Astrocyte (in vitro differentiated cells and primary cell): Measurements from ENCODE around the gene NIPSNAP2. TPM values are rescaled to one million over a fixed set of nuclear protein-coding genes. Genes with fewer than 3 reads are reported as not detected.
A peak's percentile ranks its signal among the peaks of the same experiment; 100 is the strongest.

Experiments
- DNase-seq: peaks from one replicate; pipeline ENCODE4 v3.0.0-alpha.2; 2010; ENCODE audit warnings: low read depth
- FAIRE-seq: peaks from 2 replicates; lab custom pipeline; 2011; peaks lifted over from hg19 to GRCh38; lab: Jason Lieb, UNC
- H2AFZ ChIP-seq: 2 replicates; pipeline ENCODE4 v1.6.0; 2012; ENCODE audit warnings: low read depth, low read length, inconsistent platforms
- H3K27ac ChIP-seq: 2 replicates; pipeline ENCODE4 v1.5.1; 2011; ENCODE audit warnings: low read depth, low read length, inconsistent platforms
- H3K27me3 ChIP-seq: 2 replicates; pipeline ENCODE4 v1.6.0; 2011; ENCODE audit warnings: low read length, inconsistent platforms; ENCODE audit not compliant: insufficient read depth
- H3K36me3 ChIP-seq: 2 replicates; pipeline ENCODE4 v1.5.1; 2011; ENCODE audit warnings: low read length, inconsistent platforms; ENCODE audit not compliant: insufficient read depth
- H3K4me1 ChIP-seq: 2 replicates; pipeline ENCODE4 v1.5.1; 2011; ENCODE audit warnings: low read length, inconsistent platforms; ENCODE audit not compliant: insufficient read depth
- H3K4me2 ChIP-seq: 2 replicates; pipeline ENCODE4 v1.6.0; 2012; ENCODE audit warnings: low read length, inconsistent platforms
- H3K4me3 ChIP-seq: 2 replicates; pipeline ENCODE4 v1.5.1; 2011; ENCODE audit warnings: low read depth, mild to moderate bottlenecking, low read length, inconsistent platforms; ENCODE audit not compliant: insufficient read depth
- H3K79me2 ChIP-seq: 2 replicates; pipeline ENCODE4 v1.6.0; 2012; ENCODE audit warnings: mild to moderate bottlenecking, low read length, inconsistent platforms; ENCODE audit not compliant: insufficient read depth
- H3K9ac ChIP-seq: 2 replicates; pipeline ENCODE4 v1.6.0; 2012; ENCODE audit warnings: mild to moderate bottlenecking, low read length, inconsistent platforms
- H3K9me3 ChIP-seq: 2 replicates; pipeline ENCODE4 v1.5.1; 2012; ENCODE audit warnings: low read depth, mild to moderate bottlenecking, low read length, inconsistent platforms; ENCODE audit not compliant: insufficient read depth
- H4K20me1 ChIP-seq: 2 replicates; pipeline ENCODE4 v1.6.0; 2012; ENCODE audit warnings: low read length, inconsistent platforms; ENCODE audit not compliant: insufficient read depth
- H3K27ac Mint-ChIP-seq: one replicate; pipeline ENCODE4 v1.8.0; 2021; ENCODE audit warnings: mild to moderate bottlenecking, mixed read lengths; ENCODE audit not compliant: unreplicated experiment
- H3K27me3 Mint-ChIP-seq: one replicate; pipeline ENCODE4 v1.8.0; 2021; ENCODE audit warnings: low read depth, mixed read lengths; ENCODE audit not compliant: unreplicated experiment
- H3K36me3 Mint-ChIP-seq: one replicate; pipeline ENCODE4 v1.8.0; 2021; ENCODE audit warnings: low read depth, mixed read lengths; ENCODE audit not compliant: unreplicated experiment
- H3K4me1 Mint-ChIP-seq: one replicate; pipeline ENCODE4 v1.8.0; 2021; ENCODE audit warnings: low read depth, mixed read lengths; ENCODE audit not compliant: unreplicated experiment
- H3K4me3 Mint-ChIP-seq: one replicate; pipeline ENCODE4 v1.8.0; 2021; ENCODE audit warnings: mild to moderate bottlenecking, moderate library complexity, mixed read lengths; ENCODE audit not compliant: unreplicated experiment
- H3K9me3 Mint-ChIP-seq: one replicate; pipeline ENCODE4 v1.8.0; 2021; ENCODE audit warnings: mild to moderate bottlenecking, mixed read lengths; ENCODE audit not compliant: unreplicated experiment
- CTCF ChIP-seq: IDR thresholded peaks from 2 replicates; pipeline ENCODE4 v1.5.1; 2011; ENCODE audit warnings: low read depth, mild to moderate bottlenecking, inconsistent platforms, low read length, moderate library complexity; ENCODE audit not compliant: insufficient read depth
- EZH2 ChIP-seq: IDR thresholded peaks from 2 replicates; pipeline ENCODE4 v1.6.1; 2012; ENCODE audit warnings: mild to moderate bottlenecking, low read length, inconsistent platforms; ENCODE audit not compliant: insufficient read depth
- total RNA-seq: library from RNA; stranded (reverse); gene quantifications from 2 replicates; pipeline ENCODE4 v1.2.1, GENCODE V29; 2021

The NIPSNAP2 gene
- total RNA-seq, 1 donor from 2014 or later, result 33.2 TPM

GRCh38 chr7:55939514-55940123 is 24.8 kb upstream of the NIPSNAP2 start:
- Histone ChIP-seq H3K9ac (no peak overlapping the region), H3K79me2 (no peaks in the 10 kb centered on the region), H3K27me3 (no peaks in the 10 kb centered on the region), H3K4me2 (no peak overlapping the region), H3K36me3 (no peaks in the 10 kb centered on the region), H3K4me1 (no peaks in the 10 kb centered on the region), H4K20me1 (no peaks in the 10 kb centered on the region), H3K4me3 (no peak overlapping the region), H3K27ac (no peak overlapping the region), H3K9me3 (peaks cover 15% of the 10 kb centered on the region), H2AFZ (no peak overlapping the region)
- FAIRE-seq, result no peak
- Mint-ChIP-seq H3K4me3 (no peak overlapping the region), H3K27ac (no peak overlapping the region), H3K36me3 (peaks cover 22% of the 10 kb centered on the region), H3K4me1 (no peaks in the 10 kb centered on the region), H3K9me3 (peaks cover 53% of the 10 kb centered on the region), H3K27me3 (no peaks in the 10 kb centered on the region)
- no peak for TF ChIP-seq EZH2
- TF ChIP-seq CTCF, result no peak
- no peak for DNase-seq

GRCh38 chr7:55946545-55946944 is 17.8 kb upstream of the NIPSNAP2 start:
- H3K9ac ChIP-seq, result no peak overlapping the region
- H2AFZ ChIP-seq, result no peak overlapping the region
- no peak overlapping the region for H3K27ac ChIP-seq
- H3K4me1 ChIP-seq, result no peaks in the 10 kb centered on the region
- no peaks in the 10 kb centered on the region for H4K20me1 ChIP-seq
- no peaks in the 10 kb centered on the region for H3K4me1 Mint-ChIP-seq
- no peak overlapping the region for H3K27ac Mint-ChIP-seq
- H3K9me3 ChIP-seq, result no peaks in the 10 kb centered on the region
- H3K4me2 ChIP-seq, result no peak overlapping the region
- H3K79me2 ChIP-seq, result no peaks in the 10 kb centered on the region
- H3K36me3 ChIP-seq, result no peaks in the 10 kb centered on the region
- no peaks in the 10 kb centered on the region for H3K27me3 ChIP-seq
- H3K9me3 Mint-ChIP-seq, result peaks cover 19% of the 10 kb centered on the region
- TF ChIP-seq EZH2 (no peak), CTCF (no peak)
- FAIRE-seq, result no peak
- H3K36me3 Mint-ChIP-seq, result peaks cover 12% of the 10 kb centered on the region
- no peak overlapping the region for H3K4me3 Mint-ChIP-seq
- DNase-seq, result no peak
- no peak overlapping the region for H3K4me3 ChIP-seq
- H3K27me3 Mint-ChIP-seq, result no peaks in the 10 kb centered on the region

- H3K27ac ChIP-seq, result peak within 1 kb of the TSS; percentile 39
- no peak for FAIRE-seq
Measured at GRCh38 chr7:55951637-55952351, 12.6 kb upstream of the NIPSNAP2 start, which contains the start of gene MRPS17. Gene MRPS17, plus strand, starts transcription at chr7:55951877. Its CDS starts 1,319 bp downstream, at chr7:55953196.

More at GRCh38 chr7:55951637-55952351, 12.6 kb upstream of the NIPSNAP2 start, which contains the start of gene MRPS17:
- Histone ChIP-seq H3K9me3 (no peaks in the 10 kb centered on the region), H4K20me1 (no peaks in the 10 kb centered on the region), H3K4me2 (peak within 1 kb of the TSS; percentile 86), H3K9ac (peak within 1 kb of the TSS; percentile 88), H3K4me3 (peak within 1 kb of the TSS; percentile 89), H3K79me2 (peaks cover 21% of the 10 kb centered on the region), H3K27me3 (no peaks in the 10 kb centered on the region), H3K4me1 (no peaks in the 10 kb centered on the region), H2AFZ (peak within 1 kb of the TSS; percentile 97), H3K36me3 (peaks cover 7% of the 10 kb centered on the region)
- peaks cover 9% of the 10 kb centered on the region for H3K36me3 Mint-ChIP-seq
- peak; percentile 74 for DNase-seq
- no peaks in the 10 kb centered on the region for H3K27me3 Mint-ChIP-seq
- peaks cover 3% of the 10 kb centered on the region for H3K4me1 Mint-ChIP-seq
- peak within 1 kb of the TSS; percentile 79 for H3K27ac Mint-ChIP-seq
- no peaks in the 10 kb centered on the region for H3K9me3 Mint-ChIP-seq
- H3K4me3 Mint-ChIP-seq, result peak within 1 kb of the TSS; percentile 93
- TF ChIP-seq CTCF (no peak), EZH2 (no peak)
